HFFc6 (cell line): ENCODE measurements around the gene JAZF1. TPM values are rescaled to one million over a fixed set of nuclear protein-coding genes. Genes with fewer than 3 reads are reported as not detected.

Source experiments
- DNase-seq: peaks from one replicate; pipeline ENCODE4 v3.0.0-alpha.2; 2018
- H3K27ac Mint-ChIP-seq: 2 replicates; pipeline ENCODE4 v1.8.0; 2020; ENCODE audit warnings: mild to moderate bottlenecking, mixed read lengths
- H3K27me3 Mint-ChIP-seq: 2 replicates; pipeline ENCODE4 v1.8.0; 2021; ENCODE audit warnings: mild to moderate bottlenecking, moderate library complexity, mixed read lengths; ENCODE audit not compliant: insufficient read depth
- H3K36me3 Mint-ChIP-seq: 2 replicates; pipeline ENCODE4 v1.8.0; 2021; ENCODE audit warnings: low read depth, mixed read lengths
- H3K4me1 Mint-ChIP-seq: 2 replicates; pipeline ENCODE4 v1.8.0; 2020; ENCODE audit warnings: low read depth, mixed read lengths
- H3K4me3 Mint-ChIP-seq: 2 replicates; pipeline ENCODE4 v1.8.0; 2020; ENCODE audit warnings: mild to moderate bottlenecking, moderate library complexity, mixed read lengths
- H3K9me3 Mint-ChIP-seq: 2 replicates; pipeline ENCODE4 v1.8.0; 2020; ENCODE audit warnings: mild to moderate bottlenecking, mixed read lengths
- CTCF ChIP-seq: fragments of 200-600 bp; sonication (generic); IDR thresholded peaks from 2 replicates; pipeline ENCODE4 v1.5.0; 2021; ENCODE audit warnings: antibody characterized with exemption, mild to moderate bottlenecking
- total RNA-seq, 6 experiments: library from RNA; stranded (reverse); fragmentation: NEBNext Ultra II Directional; extraction: Animal tissue kit (Norgen Biotek cat#: 25700); gene quantifications; 2 replicates in 1 of 6; 3 replicates in 5 of 6; pipeline ENCODE4 v1.2.3, GENCODE V29; 2021

The JAZF1 gene
- total RNA-seq, 6 experiments from 2014 or later: 17.5 to 26.3 (median 21.4) TPM

GRCh38 chr7:28088901-28089714 is 91.5 kb downstream of the JAZF1 start:
- no peak for TF ChIP-seq CTCF
- peak overlapping the region; percentile 25; the same call in 1 of the 2 replicates for H3K27ac Mint-ChIP-seq
- peaks cover 51% of the 10 kb centered on the region for H3K4me1 Mint-ChIP-seq

GRCh38 chr7:28088032-28088431 is 92.6 kb downstream of the JAZF1 start:
- H3K27ac Mint-ChIP-seq: no peak overlapping the region
- H3K27me3 Mint-ChIP-seq: peaks cover under 1% of the 10 kb centered on the region; the same call in 1 of the 2 replicates
- TF ChIP-seq CTCF: no peak
- no peaks in the 10 kb centered on the region for H3K9me3 Mint-ChIP-seq
- H3K4me1 Mint-ChIP-seq: peaks cover 47% of the 10 kb centered on the region
- no peak overlapping the region for H3K4me3 Mint-ChIP-seq
- H3K36me3 Mint-ChIP-seq: 0 out of 2 replicates have a peak, but pooled peaks cover 5% of the 10 kb centered on the region
- no peak for DNase-seq

More at GRCh38 chr7:28088901-28089714, 91.5 kb downstream of the JAZF1 start:
- Mint-ChIP-seq H3K36me3 (0 out of 2 replicates have a peak, but pooled peaks cover 5% of the 10 kb centered on the region), H3K9me3 (no peaks in the 10 kb centered on the region), H3K27me3 (no peaks in the 10 kb centered on the region), H3K4me3 (no peak overlapping the region)
- DNase-seq: no peak

GRCh38 chr7:28086198-28086597 is 94.4 kb downstream of the JAZF1 start:
- no peak for DNase-seq
- peaks cover 45% of the 10 kb centered on the region for H3K4me1 Mint-ChIP-seq
- H3K27ac Mint-ChIP-seq: no peak overlapping the region
- no peak for TF ChIP-seq CTCF
- no peaks in the 10 kb centered on the region for H3K9me3 Mint-ChIP-seq
- H3K36me3 Mint-ChIP-seq: peaks cover 5% of the 10 kb centered on the region; the same call in 1 of the 2 replicates
- no peak overlapping the region for H3K4me3 Mint-ChIP-seq
- peaks cover 2% of the 10 kb centered on the region; the same call in 1 of the 2 replicates for H3K27me3 Mint-ChIP-seq

GRCh38 chr7:28083998-28084985 is 96.3 kb downstream of the JAZF1 start:
- no peak overlapping the region for H3K27ac Mint-ChIP-seq
- peaks cover 3% of the 10 kb centered on the region; the same call in 1 of the 2 replicates for H3K27me3 Mint-ChIP-seq
- peaks cover 4% of the 10 kb centered on the region; the same call in 1 of the 2 replicates for H3K36me3 Mint-ChIP-seq

More at GRCh38 chr7:28083998-28084985, 96.3 kb downstream of the JAZF1 start:
- H3K9me3 Mint-ChIP-seq: no peaks in the 10 kb centered on the region
- no peak overlapping the region for H3K4me3 Mint-ChIP-seq
- TF ChIP-seq CTCF: no peak
- peaks cover 41% of the 10 kb centered on the region for H3K4me1 Mint-ChIP-seq
- no peak for DNase-seq
